Thyroid gland (tissue), 4 donors: ENCODE data around the gene PLEKHA7. TPM values are rescaled to one million over a fixed set of nuclear protein-coding genes. Genes with fewer than 3 reads are reported as not detected.

Experiments
- DNase-seq, 2 donors: peaks; one replicate each; pipeline ENCODE4 v3.0.0-alpha.2; 2019
- H3K27ac ChIP-seq, 3 donors: fragments of 200-600 bp; sonication (generic); 1 replicate in 2 of 3; 2 replicates in 1 of 3; pipeline ENCODE4 v1.5.1; 2016 to 2019; ENCODE audit warnings: mild to moderate bottlenecking in 1 of 3, moderate library complexity in 1 of 3
- H3K27me3 ChIP-seq: fragments of 200-600 bp; sonication (generic); one replicate; pipeline ENCODE4 v1.5.1; 2019
- H3K36me3 ChIP-seq, 2 donors: fragments of 200-600 bp; sonication (generic); one replicate each; pipeline ENCODE4 v1.5.1; 2016 to 2019
- H3K4me1 ChIP-seq, 2 donors: fragments of 200-600 bp; sonication (generic); one replicate each; pipeline ENCODE4 v1.5.1; 2017 to 2019
- H3K4me3 ChIP-seq, 3 donors: fragments of 200-600 bp; sonication (generic); replicated peaks in 1 of 3; 1 replicate in 2 of 3; 2 replicates in 1 of 3; pipeline ENCODE4 v1.5.1; 2016; ENCODE audit warnings: mild to moderate bottlenecking in 1 of 3
- H3K9me3 ChIP-seq: fragments of 200-600 bp; sonication (generic); one replicate; pipeline ENCODE4 v1.5.1; 2017
- POLR2A ChIP-seq, 2 donors: fragments of 450-650 bp; IDR thresholded peaks; one replicate each; pipeline ENCODE4 v1.6.1; 2017; ENCODE audit warnings: antibody characterized with exemption in 2 of 2, mild to moderate bottlenecking in 2 of 2, moderate library complexity in 1 of 2
- WGBS, 2 donors: methylation state at CpG; one replicate each; pipeline ENCODE4 v1.1.5; 2017; 5-methylcytosine and 5-hydroxymethylcytosine counted together
- intact Hi-C: fragments of 100-400 bp; cut with DNase I; formaldehyde crosslinking; loops from one replicate; pipeline ENCODE4 v1.15.1; 2023
- total RNA-seq, 4 donors: library from RNA; depleted of rRNA; stranded (reverse); fragments of >200 nt; gene quantifications; one replicate each; pipeline ENCODE4 v1.2.3, GENCODE V29; 2016
- TF ChIP-seq, protein P1 (sequence below), 6 experiments: fragments of 200-600 bp in 3 of 6; fragments of 450-650 bp in 3 of 6; sonication (generic) in 3 of 6; IDR thresholded peaks; one replicate each; pipeline ENCODE4 v1.5.1; 2016 to 2019; ENCODE audit warnings: antibody characterized with exemption in 6 of 6, mild to moderate bottlenecking in 2 of 6, inconsistent platforms in 1 of 6, moderate library complexity in 1 of 6

PLEKHA7 gene
- total RNA-seq, 4 donors from 2014 or later = 22.5 to 29.0 (median 23.4) TPM

DNA sequence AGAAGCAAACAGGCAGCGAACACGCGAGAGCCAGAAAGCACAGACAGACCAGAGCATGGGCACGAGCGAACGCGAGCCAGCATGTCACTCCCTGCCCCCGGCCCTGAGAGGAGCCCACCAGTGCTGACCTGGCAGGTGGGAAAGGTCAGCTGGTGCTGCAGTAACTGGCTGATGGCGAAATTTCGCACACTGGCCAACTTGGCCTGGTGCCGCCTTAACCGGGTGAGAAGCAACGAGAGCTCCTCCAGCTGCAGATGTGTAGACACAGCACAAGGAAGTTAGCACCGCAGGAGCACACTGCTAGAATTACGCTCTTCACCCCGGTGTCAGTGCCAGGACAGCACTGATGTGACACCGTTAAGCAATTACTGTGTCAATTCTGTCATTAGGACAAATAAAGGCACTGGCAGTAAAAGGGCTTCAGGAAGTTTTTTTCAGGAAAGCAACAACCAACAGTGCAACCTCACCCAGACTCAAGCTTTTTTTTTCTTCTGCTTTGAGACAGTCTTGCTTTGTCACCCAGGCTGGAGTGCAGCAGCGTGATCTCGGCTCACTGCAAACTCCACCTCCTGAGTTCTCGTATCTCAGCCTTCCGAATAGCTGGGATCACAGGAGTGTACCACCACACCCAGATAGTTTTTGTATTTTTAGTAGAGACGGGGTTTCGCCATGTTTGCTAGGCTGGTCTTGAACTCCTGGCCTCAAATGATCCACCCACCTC is 199.0 kb downstream of the PLEKHA7 start:
- Histone ChIP-seq H3K27me3 (no peaks in the 10 kb centered on the region), H3K27ac (no peak overlapping the region), H3K4me3 (no peak overlapping the region), H3K9me3 (no peaks in the 10 kb centered on the region), H3K36me3 (no peaks in the 10 kb centered on the region), H3K4me1 (peaks cover 15 to 35% of the 10 kb centered on the region in 2 donors)
- 85% methylated on average over 19 to 21 of the region's 23 CpGs for WGBS, 2 donors
- TF ChIP-seq, protein P1, sequence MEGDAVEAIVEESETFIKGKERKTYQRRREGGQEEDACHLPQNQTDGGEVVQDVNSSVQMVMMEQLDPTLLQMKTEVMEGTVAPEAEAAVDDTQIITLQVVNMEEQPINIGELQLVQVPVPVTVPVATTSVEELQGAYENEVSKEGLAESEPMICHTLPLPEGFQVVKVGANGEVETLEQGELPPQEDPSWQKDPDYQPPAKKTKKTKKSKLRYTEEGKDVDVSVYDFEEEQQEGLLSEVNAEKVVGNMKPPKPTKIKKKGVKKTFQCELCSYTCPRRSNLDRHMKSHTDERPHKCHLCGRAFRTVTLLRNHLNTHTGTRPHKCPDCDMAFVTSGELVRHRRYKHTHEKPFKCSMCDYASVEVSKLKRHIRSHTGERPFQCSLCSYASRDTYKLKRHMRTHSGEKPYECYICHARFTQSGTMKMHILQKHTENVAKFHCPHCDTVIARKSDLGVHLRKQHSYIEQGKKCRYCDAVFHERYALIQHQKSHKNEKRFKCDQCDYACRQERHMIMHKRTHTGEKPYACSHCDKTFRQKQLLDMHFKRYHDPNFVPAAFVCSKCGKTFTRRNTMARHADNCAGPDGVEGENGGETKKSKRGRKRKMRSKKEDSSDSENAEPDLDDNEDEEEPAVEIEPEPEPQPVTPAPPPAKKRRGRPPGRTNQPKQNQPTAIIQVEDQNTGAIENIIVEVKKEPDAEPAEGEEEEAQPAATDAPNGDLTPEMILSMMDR (IDR thresholded peaks at IDR 0.05) = no peak
- intact Hi-C loops = loop anchor here (10.0 kb wide), 1 partner anchor 110 kb away; no protein-coding TSS in a partner anchor
- DNase-seq = no peak

DNA sequence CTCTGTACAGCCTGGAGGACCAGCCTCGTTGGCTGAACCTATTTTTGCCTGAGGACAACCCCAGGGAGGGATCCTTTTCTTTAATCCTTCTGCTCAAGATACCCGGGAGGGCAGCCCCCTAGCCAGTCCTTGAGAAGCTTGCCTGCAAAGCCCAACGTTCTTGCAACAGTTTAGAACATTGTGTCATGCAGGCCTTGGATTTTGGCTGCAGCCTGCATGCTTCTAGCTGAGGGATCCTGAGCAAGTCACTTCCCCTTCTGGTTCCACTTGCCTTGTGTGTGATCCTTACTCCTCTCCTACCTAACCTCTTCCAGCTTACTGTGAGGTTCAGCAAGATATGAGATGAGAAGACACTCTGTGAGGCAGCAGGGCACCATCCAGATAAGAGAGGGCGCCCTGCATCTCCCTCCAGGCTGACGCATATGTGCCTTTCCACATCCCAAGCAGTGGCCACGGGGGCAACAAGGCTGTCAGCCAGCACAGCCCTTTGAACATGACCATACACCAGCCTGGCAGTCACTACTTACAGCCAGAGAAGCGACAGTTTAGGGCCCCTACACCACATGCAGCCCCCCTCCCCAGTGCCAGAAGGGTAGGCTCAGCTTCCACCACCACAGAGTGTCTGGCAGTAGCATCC is 199.7 kb downstream of the PLEKHA7 start:
- H3K9me3 ChIP-seq = no peaks in the 10 kb centered on the region
- 85 to 92% methylated on average over 7 of the region's 7 CpGs for WGBS, 2 donors

DNA sequence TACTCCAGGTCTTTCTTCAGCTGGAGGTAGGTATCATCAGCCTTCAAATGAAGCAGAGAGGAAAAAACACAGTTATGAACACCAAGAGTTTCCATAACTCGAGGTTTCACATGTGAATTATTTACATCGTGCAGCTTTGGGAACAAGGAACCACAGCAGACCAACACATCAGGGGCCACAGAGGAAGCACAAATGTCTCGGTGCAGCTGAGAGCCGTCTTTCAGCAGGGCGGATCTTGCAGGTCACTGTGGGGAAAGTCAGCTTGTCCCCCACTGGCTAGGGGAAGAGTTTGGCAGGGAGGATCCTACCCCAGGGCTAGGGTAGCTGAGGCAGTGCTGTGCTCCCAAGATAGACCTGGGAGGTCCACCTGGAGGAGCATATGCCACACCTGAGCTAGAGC is 201.1 kb downstream of the PLEKHA7 start:
- intact Hi-C loops = loop anchor here (10.0 kb wide), 1 partner anchor 112 kb away; no protein-coding TSS in a partner anchor
- 89 to 91% methylated on average over 5 of the region's 5 CpGs for WGBS, 2 donors

More for the DNA sequence above, 199.7 kb downstream of the PLEKHA7 start:
- no peak overlapping the region for H3K27ac ChIP-seq
- TF ChIP-seq POLR2A (IDR thresholded peaks at IDR 0.05) = no peak
- TF ChIP-seq, protein P1 (IDR thresholded peaks at IDR 0.05) = no peak
- no peaks in the 10 kb centered on the region for H3K36me3 ChIP-seq
- no peak overlapping the region for H3K4me3 ChIP-seq
- intact Hi-C loops = loop anchor here (10.0 kb wide), 1 partner anchor 110 kb away; no protein-coding TSS in a partner anchor
- no peaks in the 10 kb centered on the region for H3K27me3 ChIP-seq
- peaks cover 17 to 39% of the 10 kb centered on the region in 2 donors for H3K4me1 ChIP-seq
- no peak for DNase-seq

DNA sequence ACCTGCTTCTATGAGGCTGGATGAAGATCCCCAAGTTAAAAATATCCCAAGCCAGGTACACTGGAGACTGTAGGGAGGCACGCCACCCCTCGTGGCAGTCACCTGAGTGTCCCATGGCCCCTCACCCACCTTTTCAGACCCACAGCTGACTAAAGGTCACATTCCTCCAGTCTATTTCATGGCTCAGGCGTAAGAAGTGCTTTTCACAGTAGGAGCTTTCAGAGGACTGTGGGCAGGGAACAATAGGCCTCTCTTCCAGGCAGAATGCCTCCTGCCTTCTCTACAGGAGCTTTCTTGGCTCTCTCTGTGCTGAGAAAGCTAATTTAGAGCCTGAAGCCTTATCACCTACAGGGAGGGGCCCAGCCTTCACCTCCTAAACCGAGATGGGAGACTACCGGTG is 201.9 kb downstream of the PLEKHA7 start:
- Histone ChIP-seq H3K9me3 (no peaks in the 10 kb centered on the region), H3K27ac (peak overlapping the region; percentile 26 to 73 (median 67)), H3K4me1 (peaks cover 17 to 53% of the 10 kb centered on the region in 2 donors), H3K27me3 (no peaks in the 10 kb centered on the region), H3K4me3 (no peak overlapping the region), H3K36me3 (no peaks in the 10 kb centered on the region)
- intact Hi-C loops = loop anchor here (10.0 kb wide), 1 partner anchor 113 kb away; no protein-coding TSS in a partner anchor
- WGBS, 2 donors = 30 to 40% methylated on average over 5 of the region's 5 CpGs
- TF ChIP-seq, protein P1 (IDR thresholded peaks at IDR 0.05) = no peak
- DNase-seq = peak; percentile 65 to 77

More for the DNA sequence above, 201.1 kb downstream of the PLEKHA7 start:
- DNase-seq = no peak
- TF ChIP-seq, protein P1 (IDR thresholded peaks at IDR 0.05) = no peak
- TF ChIP-seq POLR2A (IDR thresholded peaks at IDR 0.05) = no peak
- Histone ChIP-seq H3K27me3 (no peaks in the 10 kb centered on the region), H3K36me3 (no peaks in the 10 kb centered on the region), H3K4me1 (peaks cover 17 to 48% of the 10 kb centered on the region in 2 donors), H3K9me3 (no peaks in the 10 kb centered on the region), H3K27ac (peak overlapping the region in 2 of 3 donors; percentile 67 to 73), H3K4me3 (no peak overlapping the region)
